GM10266 (cell line): ENCODE results near the gene KCNS3.
A peak's percentile ranks its signal among the peaks of the same experiment; 100 is the strongest.

Experiments
- DNase-seq: peaks from one replicate; pipeline ENCODE4 v3.0.0; 2012; ENCODE audit errors: extremely low spot score
- CTCF ChIP-seq: IDR thresholded peaks from 2 replicates; pipeline ENCODE4 v1.5.1; 2012; ENCODE audit warnings: mild to moderate bottlenecking, low read depth; ENCODE audit not compliant: control insufficient read depth, insufficient read depth; ENCODE audit errors: missing control alignments

Gene KCNS3

GRCh38 chr2:17899871-17900270, 21.4 kb downstream of the KCNS3 start:
- DNase-seq = no peak
- no peak for TF ChIP-seq CTCF

- no peak for DNase-seq
- no peak for TF ChIP-seq CTCF
These were observed 22.8 kb downstream of the KCNS3 start for GRCh38 chr2:17901246-17901645.

- DNase-seq = no peak
- no peak for TF ChIP-seq CTCF
These were observed 32.5 kb downstream of the KCNS3 start for GRCh38 chr2:17910980-17911379.

GRCh38 chr2:17911491-17912260, 33.2 kb downstream of the KCNS3 start:
- TF ChIP-seq CTCF = no peak

GRCh38 chr2:17912266-17912691, 33.8 kb downstream of the KCNS3 start:
- TF ChIP-seq CTCF = no peak
- peak; percentile 22 for DNase-seq

More at GRCh38 chr2:17911491-17912260, 33.2 kb downstream of the KCNS3 start:
- no peak for DNase-seq

GRCh38 chr2:17915099-17915498, 36.6 kb downstream of the KCNS3 start:
- no peak for DNase-seq
- TF ChIP-seq CTCF = no peak

GRCh38 chr2:17915811-17916518, 37.5 kb downstream of the KCNS3 start:
- DNase-seq = no peak
- no peak for TF ChIP-seq CTCF
